Endometrial microvascular endothelial cells (primary cell): ENCODE data around the gene WASHC2A. TPM values are rescaled to one million over a fixed set of nuclear protein-coding genes. Genes with fewer than 3 reads are reported as not detected.
"Not testable (repeated sequence)": the region's sequence is repeated elsewhere in the genome, so short reads cannot be mapped to it uniquely, and the experiment has no call there.

Experiments
- in situ Hi-C: cut with HindIII; loops from 2 replicates; pipeline ENCODE4 v1.10.0; 2017; ENCODE audit warnings: low sequenced_read_pairs, low pct_unique_long_range_greater_than_20kb; ENCODE audit errors: inconsistent ontology term
- total RNA-seq: library from RNA; depleted of rRNA; stranded (reverse); fragments of >200 nt; gene quantifications from one replicate; pipeline ENCODE4 v1.2.3, GENCODE V29; 2015; ENCODE audit errors: inconsistent ontology term

Gene WASHC2A
- total RNA-seq, 1 donor from 2014 or later, result 39.6 TPM

DNA sequence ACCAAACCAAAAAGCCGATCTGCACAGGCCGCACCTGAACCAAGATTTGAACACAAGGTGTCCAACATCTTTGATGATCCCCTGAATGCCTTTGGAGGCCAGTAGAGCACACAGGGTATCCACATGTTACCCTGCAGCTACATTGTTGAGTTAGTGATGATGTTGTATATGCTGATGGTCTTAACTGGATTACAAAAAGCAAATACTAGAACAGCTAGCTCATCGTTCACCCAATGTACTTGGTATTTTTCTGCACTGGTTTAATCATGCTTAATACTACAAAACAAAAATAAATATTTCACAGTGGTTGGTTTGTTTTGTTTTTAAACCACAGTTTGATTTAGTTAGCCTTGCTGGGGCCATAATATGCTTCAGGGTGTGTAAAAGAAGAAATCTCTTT is 65.1 kb downstream of the WASHC2A start:
- in situ Hi-C loops, result not testable (repeated sequence)

- in situ Hi-C loops, result not testable (repeated sequence)
These were observed 75.9 kb downstream of the WASHC2A start for GRCh38 chr10:50143512-50144174.

GRCh38 chr10:50145575-50145974 is 77.8 kb downstream of the WASHC2A start:
- in situ Hi-C loops, result not testable (repeated sequence)

- in situ Hi-C loops, result no loop called here
These were observed 85.1 kb downstream of the WASHC2A start for GRCh38 chr10:50152792-50153272.

DNA sequence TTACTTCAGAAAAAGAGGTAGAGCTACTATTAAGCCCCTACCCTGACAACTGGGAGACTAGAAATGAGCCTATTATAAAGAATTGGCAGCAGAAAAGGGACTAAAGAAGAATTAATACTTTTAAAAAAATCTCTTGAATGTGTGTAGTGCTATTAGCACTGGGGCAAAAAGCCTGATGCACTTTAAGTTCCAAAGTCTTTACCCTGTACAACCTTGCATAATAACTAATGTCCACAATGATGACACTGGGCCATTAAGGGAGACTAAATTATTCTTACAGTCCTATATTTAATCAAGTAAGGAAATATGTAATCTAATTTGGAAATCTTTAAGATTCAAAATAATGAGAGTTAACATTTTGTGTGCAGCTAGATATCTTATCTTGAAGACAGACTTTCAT is 90.1 kb downstream of the WASHC2A start:
- in situ Hi-C loops, result not testable (repeated sequence)

- in situ Hi-C loops, result not testable (repeated sequence)
These were observed 92.1 kb downstream of the WASHC2A start for GRCh38 chr10:50159856-50160255.

DNA sequence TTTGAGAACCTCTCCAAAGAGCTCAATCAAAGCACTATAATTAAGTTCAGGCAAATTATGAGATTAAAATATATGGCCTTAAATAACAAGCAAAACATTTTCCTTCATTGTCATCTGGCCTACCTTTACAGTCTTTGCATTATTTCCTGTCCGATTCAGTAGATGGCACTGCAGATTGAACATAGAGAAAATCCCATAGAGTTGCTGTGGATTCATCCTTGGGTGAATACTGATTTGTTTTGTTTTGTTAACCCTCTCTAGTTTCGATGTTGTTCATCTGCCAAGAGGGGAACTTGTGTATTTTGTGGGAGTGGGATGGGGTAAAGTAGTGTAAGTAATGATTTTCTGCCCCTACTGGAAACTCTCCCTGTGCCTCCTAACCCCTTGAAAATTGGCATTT is 97.3 kb downstream of the WASHC2A start:
- in situ Hi-C loops, result not testable (repeated sequence)

- in situ Hi-C loops, result not testable (repeated sequence)
These were observed 100.1 kb downstream of the WASHC2A start for GRCh38 chr10:50167833-50168232.

GRCh38 chr10:50169506-50169905 is 101.8 kb downstream of the WASHC2A start:
- in situ Hi-C loops, result not testable (repeated sequence)

DNA sequence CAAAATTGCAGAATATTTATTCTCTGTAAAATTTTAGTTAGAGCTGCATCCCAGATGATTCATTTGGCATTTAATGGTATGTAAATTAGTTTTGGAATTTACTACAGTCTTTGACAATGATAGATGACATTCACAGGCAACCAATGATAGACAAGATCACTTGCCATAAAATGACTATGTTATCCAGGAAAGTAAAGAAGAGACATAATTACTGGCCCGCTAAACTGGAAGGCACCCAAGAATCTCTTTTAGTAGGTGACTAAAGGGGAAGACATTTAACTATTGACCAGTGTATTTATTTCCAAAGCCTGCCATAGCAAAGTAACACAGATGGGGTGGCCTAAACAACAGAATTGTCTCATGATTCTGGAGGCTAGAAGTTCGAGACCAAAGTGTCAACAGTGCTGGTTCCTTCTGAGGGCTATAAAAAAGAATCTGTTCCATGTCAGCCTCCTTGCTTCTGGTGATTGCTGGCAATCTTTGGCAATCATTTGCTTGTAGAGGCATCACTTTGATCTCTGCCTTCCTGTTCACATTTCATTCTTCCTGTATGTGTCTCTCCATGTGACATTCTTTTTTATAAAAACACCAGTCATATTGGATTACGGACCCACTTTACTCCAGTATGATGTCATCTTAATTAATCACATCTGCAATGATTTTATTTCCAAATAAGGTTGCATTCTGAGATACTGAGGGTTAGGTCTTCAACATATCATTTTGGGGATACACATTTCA is 107.2 kb downstream of the WASHC2A start:
- in situ Hi-C loops, result not testable (repeated sequence)

Other genes with a start within 250 kb of the WASHC2A start
- 13.5 TPM for gene PARG, start 125.9 kb upstream of the WASHC2A start, total RNA-seq
- gene TIMM23B, start 125.9 kb upstream of the WASHC2A start, total RNA-seq, result 13.3 TPM
- 3.0 TPM for gene AGAP6, start 79.5 kb upstream of the WASHC2A start, total RNA-seq
- gene ASAH2, start 183.6 kb downstream of the WASHC2A start, total RNA-seq, result 0.65 TPM